GM21619 (cell line): ENCODE measurements around the gene KRTAP5-9.
"Not testable (repeated sequence)": the region's sequence is repeated elsewhere in the genome, so short reads cannot be mapped to it uniquely, and the experiment has no call there.

Experiments used
- ATAC-seq: cut with Tn5 transposase; IDR thresholded peaks from one replicate; pipeline ENCODE4 v1.9.1; 2021; ENCODE audit not compliant: unreplicated experiment

Gene KRTAP5-9

GRCh38 chr11:71557257-71557656 lies 9.0 kb downstream of the KRTAP5-9 start:
- no peak for ATAC-seq

- ATAC-seq = no peak
Measured at GRCh38 chr11:71558996-71559395, 10.8 kb downstream of the KRTAP5-9 start.

GRCh38 chr11:71562120-71562519 lies 13.9 kb downstream of the KRTAP5-9 start:
- ATAC-seq = no peak

GRCh38 chr11:71563406-71563805 lies 15.2 kb downstream of the KRTAP5-9 start:
- no peak for ATAC-seq

GRCh38 chr11:71564430-71564829 lies 16.2 kb downstream of the KRTAP5-9 start:
- ATAC-seq = no peak

- ATAC-seq = no peak
Measured at GRCh38 chr11:71565263-71565662, 17.0 kb downstream of the KRTAP5-9 start, which contains the start of gene KRTAP5-10. KRTAP5-10 (plus strand) TSS chr11:71565563; CDS start chr11:71565588, 25 bp downstream.

GRCh38 chr11:71566081-71566620 lies 17.9 kb downstream of the KRTAP5-9 start:
- no peak for ATAC-seq

- ATAC-seq = not testable (repeated sequence)
Measured at GRCh38 chr11:71566626-71567599, 18.7 kb downstream of the KRTAP5-9 start.

GRCh38 chr11:71567633-71568032 lies 19.4 kb downstream of the KRTAP5-9 start:
- ATAC-seq = not testable (repeated sequence)

- no peak for ATAC-seq
Measured at GRCh38 chr11:71568704-71569349, 20.6 kb downstream of the KRTAP5-9 start.

- not testable (repeated sequence) for ATAC-seq
Measured at GRCh38 chr11:71571101-71571850, 23.1 kb downstream of the KRTAP5-9 start.

GRCh38 chr11:71572811-71573210 lies 24.6 kb downstream of the KRTAP5-9 start:
- no peak for ATAC-seq

- no peak for ATAC-seq
Measured at GRCh38 chr11:71574418-71574817, 26.2 kb downstream of the KRTAP5-9 start.

GRCh38 chr11:71575723-71576424 lies 27.7 kb downstream of the KRTAP5-9 start:
- no peak for ATAC-seq

- ATAC-seq = not testable (repeated sequence)
Measured at GRCh38 chr11:71576688-71577465, 28.7 kb downstream of the KRTAP5-9 start.

GRCh38 chr11:71577469-71578004 lies 29.3 kb downstream of the KRTAP5-9 start:
- ATAC-seq = no peak

GRCh38 chr11:71579513-71579912 lies 31.3 kb downstream of the KRTAP5-9 start:
- ATAC-seq = not testable (repeated sequence)

GRCh38 chr11:71580057-71581003 lies 32.1 kb downstream of the KRTAP5-9 start:
- no peak for ATAC-seq
